HEK293 (cell line): ENCODE results near the gene KRT14.

Source experiments
- CTCF ChIA-PET: fragments of 350-600 bp; formaldehyde crosslinking; extraction: SDS; loops from one replicate; lab custom pipeline; 2021; ENCODE audit warnings: antibody characterized with exemption; lab: Yijun Ruan, JAX
- POLR2A ChIA-PET: fragments of 300-600 bp; formaldehyde crosslinking; extraction: SDS; loops from one replicate; lab custom pipeline; 2020; ENCODE audit warnings: antibody characterized with exemption, inconsistent platforms; lab: Yijun Ruan, JAX
- H3K27ac ChIP-seq: fragments of 200-500 bp; sonication (Bioruptor generic); 2 replicates; pipeline ENCODE4 v1.5.1; 2014; ENCODE audit warnings: low read depth, low read length, control low read depth, inconsistent platforms; ENCODE audit errors: extremely low read depth
- H3K36me3 ChIP-seq, 2 experiments: fragments of 200-500 bp in 1 of 2; sonication (Bioruptor generic) in 1 of 2; 1 replicate in 1 of 2; 2 replicates in 1 of 2; pipeline ENCODE4 v1.5.1; 2014 to 2017; ENCODE audit warnings: inconsistent platforms in 2 of 2, low read length in 2 of 2; ENCODE audit not compliant: control insufficient read depth in 2 of 2, insufficient read depth in 1 of 2
- H3K4me1 ChIP-seq: fragments of 200-500 bp; sonication (Bioruptor generic); 2 replicates; pipeline ENCODE4 v1.5.1; 2014; ENCODE audit warnings: mild to moderate bottlenecking, low read length, inconsistent platforms; ENCODE audit not compliant: control insufficient read depth, insufficient read depth
- H3K4me3 ChIP-seq: 2 replicates; pipeline ENCODE4 v1.5.1; 2011; ENCODE audit warnings: low read depth, mild to moderate bottlenecking, control low read depth, low read length, moderate library complexity
- H3K9me3 ChIP-seq: fragments of 200-500 bp; sonication (Bioruptor generic); 2 replicates; pipeline ENCODE4 v1.5.1; 2014; ENCODE audit warnings: low read depth, low read length, inconsistent platforms; ENCODE audit not compliant: control insufficient read depth, insufficient read depth
- AEBP2 ChIP-seq: fragments of 450-650 bp; formaldehyde crosslinking; IDR thresholded peaks from 2 replicates; pipeline ENCODE4 v1.5.1; 2016; ENCODE audit warnings: missing biosample characterization, missing genetic modification characterization, borderline replicate concordance
- GLI2 ChIP-seq: fragments of 450-650 bp; formaldehyde crosslinking; IDR thresholded peaks from 2 replicates; pipeline ENCODE4; 2017; ENCODE audit warnings: missing biosample characterization, missing genetic modification characterization, low read depth, borderline replicate concordance
- KLF16 ChIP-seq: fragments of 450-650 bp; formaldehyde crosslinking; IDR thresholded peaks from 2 replicates; pipeline ENCODE4 v1.5.1; 2017; ENCODE audit warnings: missing biosample characterization, missing genetic modification characterization
- MZF1 ChIP-seq: fragments of 450-650 bp; formaldehyde crosslinking; IDR thresholded peaks from 2 replicates; pipeline ENCODE4 v1.5.1; 2017; ENCODE audit warnings: missing biosample characterization, missing genetic modification characterization, borderline replicate concordance
- SETDB1 ChIP-seq: IDR thresholded peaks from one replicate; pipeline ENCODE4 v1.6.1; 2017; ENCODE audit warnings: mild to moderate bottlenecking, low read length, moderate library complexity, mixed read lengths; ENCODE audit not compliant: insufficient read length
- YY2 ChIP-seq: fragments of 450-650 bp; formaldehyde crosslinking; IDR thresholded peaks from 2 replicates; pipeline ENCODE4 v1.5.1; 2016; ENCODE audit warnings: missing biosample characterization, missing genetic modification characterization
- ZBTB11 ChIP-seq: fragments of 450-650 bp; formaldehyde crosslinking; conservative IDR thresholded peaks from 2 replicates; pipeline ENCODE4 v1.5.1; 2016; ENCODE audit warnings: low read depth, missing biosample characterization, missing genetic modification characterization
- ZBTB17 ChIP-seq: fragments of 450-650 bp; formaldehyde crosslinking; IDR thresholded peaks from 2 replicates; pipeline ENCODE4 v1.5.1; 2016; ENCODE audit warnings: missing biosample characterization, missing genetic modification characterization
- ZBTB26 ChIP-seq: fragments of 450-650 bp; formaldehyde crosslinking; optimal IDR thresholded peaks from 2 replicates; pipeline ENCODE3; 2016; ENCODE audit warnings: missing biosample characterization, mild to moderate bottlenecking, missing genetic modification characterization
- ZNF184 ChIP-seq: fragments of 450-650 bp; IDR thresholded peaks from 2 replicates; pipeline ENCODE4 v1.5.1; 2018; ENCODE audit warnings: missing biosample characterization, mild to moderate bottlenecking, missing genetic modification characterization
- ZNF26 ChIP-seq: fragments of 450-650 bp; formaldehyde crosslinking; IDR thresholded peaks from 2 replicates; pipeline ENCODE4 v1.5.1; 2016; ENCODE audit warnings: missing biosample characterization, missing genetic modification characterization
- ZNF404 ChIP-seq: fragments of 450-650 bp; formaldehyde crosslinking; IDR thresholded peaks from 2 replicates; pipeline ENCODE4 v1.5.1; 2017; ENCODE audit warnings: missing biosample characterization, missing genetic modification characterization
- ZNF518A ChIP-seq: fragments of 450-650 bp; formaldehyde crosslinking; conservative IDR thresholded peaks from 2 replicates; pipeline ENCODE4 v1.5.1; 2016; ENCODE audit warnings: low read depth, missing biosample characterization, missing genetic modification characterization
- ZNF544 ChIP-seq: fragments of 450-650 bp; formaldehyde crosslinking; IDR thresholded peaks from 2 replicates; pipeline ENCODE4 v1.5.0; 2017; ENCODE audit warnings: missing biosample characterization, missing genetic modification characterization
- ZNF555 ChIP-seq: fragments of 450-650 bp; formaldehyde crosslinking; conservative IDR thresholded peaks from 2 replicates; pipeline ENCODE4 v1.5.1; 2017; ENCODE audit warnings: missing biosample characterization, mild to moderate bottlenecking, missing genetic modification characterization, inconsistent platforms
- ZNF560 ChIP-seq: fragments of 450-650 bp; formaldehyde crosslinking; IDR thresholded peaks from 2 replicates; pipeline ENCODE4 v1.5.1; 2017; ENCODE audit warnings: missing biosample characterization, missing genetic modification characterization, borderline replicate concordance
- ZNF600 ChIP-seq: fragments of 450-650 bp; formaldehyde crosslinking; IDR thresholded peaks from 2 replicates; pipeline ENCODE4 v1.5.1; 2016; ENCODE audit warnings: missing biosample characterization, missing genetic modification characterization
- ZNF654 ChIP-seq: fragments of 450-650 bp; formaldehyde crosslinking; IDR thresholded peaks from 2 replicates; pipeline ENCODE4 v1.5.1; 2016; ENCODE audit warnings: low read depth, missing biosample characterization, missing genetic modification characterization
- ZNF747 ChIP-seq: fragments of 450-650 bp; formaldehyde crosslinking; IDR thresholded peaks from 2 replicates; pipeline ENCODE4 v1.5.1; 2016; ENCODE audit warnings: missing biosample characterization, missing genetic modification characterization
- ZNF792 ChIP-seq: fragments of 450-650 bp; formaldehyde crosslinking; IDR thresholded peaks from 2 replicates; pipeline ENCODE4 v1.5.1; 2016; ENCODE audit warnings: missing biosample characterization, missing genetic modification characterization
- ZNF830 ChIP-seq: fragments of 450-650 bp; IDR thresholded peaks from 2 replicates; pipeline ENCODE4 v1.5.0; 2018; ENCODE audit warnings: missing biosample characterization, missing genetic modification characterization, low read depth, mild to moderate bottlenecking, moderate library complexity
- ZSCAN4 ChIP-seq: fragments of 450-650 bp; formaldehyde crosslinking; IDR thresholded peaks from 2 replicates; pipeline ENCODE4 v1.5.1; 2017; ENCODE audit warnings: missing biosample characterization, missing genetic modification characterization

KRT14 gene

GRCh38 chr17:41632482-41633105, 45.9 kb upstream of the KRT14 start (continued):
- TF ChIP-seq ZNF747 (tag by site-specific recombination) (no peak), ZNF830 (tag by site-specific recombination) (no peak), ZNF792 (tag by site-specific recombination) (no peak), AEBP2 (no peak), KLF16 (tag by site-specific recombination) (no peak), ZNF544 (tag by site-specific recombination) (0 out of 2 replicates have a peak, but pooled peaks have one; percentile 38), SETDB1 (no peak), ZNF26 (tag by site-specific recombination) (no peak), YY2 (tag by site-specific recombination) (0 out of 2 replicates have a peak, but pooled peaks have one; percentile 35), ZNF404 (tag by site-specific recombination) (no peak), ZBTB26 (tag by site-specific recombination) (no peak), ZNF560 (no peak), ZNF555 (tag by site-specific recombination) (no peak), ZBTB17 (no peak), ZNF654 (no peak)

GRCh38 chr17:41631898-41632285, 45.2 kb upstream of the KRT14 start:
- no peaks in the 10 kb centered on the region for H3K4me1 ChIP-seq
- H3K36me3 ChIP-seq: no peaks in the 10 kb centered on the region
- H3K4me3 ChIP-seq: no peak overlapping the region
- ChIA-PET POLR2A (no interaction called here), CTCF (interaction anchor here (1.3 kb wide), 1 partner anchor 17 kb away, joined by 4 read pairs; no protein-coding TSS in a partner anchor)
- no peaks in the 10 kb centered on the region for H3K9me3 ChIP-seq
- H3K27ac ChIP-seq: no peak overlapping the region
- no peak for TF ChIP-seq ZSCAN4 (tag by site-specific recombination)
- no peak for TF ChIP-seq ZNF184 (tag by site-specific recombination)
- TF ChIP-seq ZNF518A: no peak
- TF ChIP-seq ZBTB11 (tag by site-specific recombination): no peak
- TF ChIP-seq ZNF600 (tag by site-specific recombination): no peak
- TF ChIP-seq MZF1 (tag by site-specific recombination): no peak
- no peak for TF ChIP-seq GLI2 (tag by site-specific recombination)
